ENCODE results near the gene OBSL1. TPM values are rescaled to one million over a fixed set of nuclear protein-coding genes. Genes with fewer than 3 reads are reported as not detected.
A peak's percentile ranks its signal among the peaks of the same experiment; 100 is the strongest.

OBSL1 gene
- total and polyA plus RNA-seq, 5 donors from 2014 or later, result 0.57 TPM; not detected in 4

DNA sequence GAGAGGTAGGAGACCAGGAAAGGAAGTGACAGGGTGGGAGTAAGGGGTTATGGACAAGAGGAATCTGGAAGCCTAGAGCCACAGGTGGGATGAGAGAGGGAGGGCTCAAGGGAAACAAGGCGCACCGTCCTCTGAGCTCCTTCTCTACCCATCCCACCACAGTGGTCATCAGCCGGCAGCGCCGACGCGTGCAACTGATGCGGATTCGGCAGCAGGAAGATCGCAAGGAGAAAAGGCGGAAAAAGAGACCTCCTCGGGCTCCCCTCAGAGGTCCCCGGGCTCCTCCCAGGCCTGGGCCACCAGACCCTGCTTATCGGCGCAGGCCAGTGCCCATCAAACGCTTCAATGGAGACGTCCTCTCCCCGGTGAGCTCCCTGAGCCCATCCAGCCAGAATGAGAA is 22.3 kb downstream of the OBSL1 start:
- Histone ChIP-seq H3K9me3 (ENCODE audit: control insufficient read depth in 2 of 2, low read length in 2 of 2) (no peaks in the 10 kb centered on the region), H3K4me3 (ENCODE audit: low read depth, low read length) (no peak overlapping the region), H3K36me3 (ENCODE audit: control insufficient read depth, insufficient read depth, low read length) (no peaks in the 10 kb centered on the region), H3K27me3 (ENCODE audit: control insufficient read depth, insufficient read depth, low read length) (peaks cover 13% of the 10 kb centered on the region), H3K27ac (ENCODE audit: insufficient read depth, low read length, poor library complexity, severe bottlenecking) (no peak overlapping the region), H3K4me1 (ENCODE audit: control insufficient read depth, insufficient read depth, low read length, poor library complexity, severe bottlenecking) (peaks cover 21% of the 10 kb centered on the region)
- DNase-seq, result no peak
- peaks cover 0 to 31% (median 8%) of the 10 kb centered on the region in 4 donors for H3K4me1 Mint-ChIP-seq
- peaks cover 0 to 9% (median 0%) of the 10 kb centered on the region in 7 donors for H3K9me3 Mint-ChIP-seq
- peak overlapping the region in 1 of 4 donors; percentile 44 for H3K4me3 Mint-ChIP-seq
- no peak overlapping the region for H3K27ac Mint-ChIP-seq
- peaks cover 52% of the 10 kb centered on the region for H3K27me3 Mint-ChIP-seq
- H3K36me3 Mint-ChIP-seq, result no peaks in the 10 kb centered on the region
- ATAC-seq (ENCODE audit: low read depth in 2 of 2), result no peak

DNA sequence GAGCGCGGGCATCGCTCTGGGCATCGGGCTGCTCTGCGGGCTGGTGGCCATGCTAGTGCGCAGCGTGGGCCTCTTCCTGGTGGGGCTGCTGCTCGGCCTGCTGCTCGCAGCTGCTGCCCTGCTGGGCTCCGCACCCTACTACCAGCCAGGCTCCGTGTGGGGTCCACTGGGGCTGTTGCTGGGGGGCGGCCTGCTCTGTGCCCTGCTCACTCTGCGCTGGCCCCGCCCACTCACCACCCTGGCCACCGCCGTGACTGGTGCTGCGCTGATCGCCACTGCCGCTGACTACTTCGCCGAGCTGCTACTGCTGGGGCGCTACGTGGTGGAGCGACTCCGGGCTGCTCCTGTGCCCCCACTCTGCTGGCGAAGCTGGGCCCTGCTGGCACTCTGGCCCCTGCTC is 23.7 kb downstream of the OBSL1 start:
- Histone ChIP-seq H3K36me3 (ENCODE audit: control insufficient read depth, insufficient read depth, low read length) (no peaks in the 10 kb centered on the region), H3K27me3 (ENCODE audit: control insufficient read depth, insufficient read depth, low read length) (peaks cover 4% of the 10 kb centered on the region), H3K27ac (ENCODE audit: insufficient read depth, low read length, poor library complexity, severe bottlenecking) (no peak overlapping the region), H3K9me3 (ENCODE audit: control insufficient read depth in 2 of 2, low read length in 2 of 2) (no peaks in the 10 kb centered on the region), H3K4me3 (ENCODE audit: low read depth, low read length) (no peak overlapping the region), H3K4me1 (ENCODE audit: control insufficient read depth, insufficient read depth, low read length, poor library complexity, severe bottlenecking) (peaks cover 23% of the 10 kb centered on the region)
- no peaks in the 10 kb centered on the region for H3K36me3 Mint-ChIP-seq
- DNase-seq, result no peak
- ATAC-seq (ENCODE audit: low read depth in 2 of 2), result no peak
- H3K4me3 Mint-ChIP-seq, result no peak overlapping the region
- peaks cover 45% of the 10 kb centered on the region for H3K27me3 Mint-ChIP-seq
- H3K9me3 Mint-ChIP-seq, result peaks cover 0 to 9% (median 0%) of the 10 kb centered on the region in 7 donors
- H3K4me1 Mint-ChIP-seq, result peaks cover 0 to 23% (median 11%) of the 10 kb centered on the region in 4 donors
- no peak overlapping the region for H3K27ac Mint-ChIP-seq

DNA sequence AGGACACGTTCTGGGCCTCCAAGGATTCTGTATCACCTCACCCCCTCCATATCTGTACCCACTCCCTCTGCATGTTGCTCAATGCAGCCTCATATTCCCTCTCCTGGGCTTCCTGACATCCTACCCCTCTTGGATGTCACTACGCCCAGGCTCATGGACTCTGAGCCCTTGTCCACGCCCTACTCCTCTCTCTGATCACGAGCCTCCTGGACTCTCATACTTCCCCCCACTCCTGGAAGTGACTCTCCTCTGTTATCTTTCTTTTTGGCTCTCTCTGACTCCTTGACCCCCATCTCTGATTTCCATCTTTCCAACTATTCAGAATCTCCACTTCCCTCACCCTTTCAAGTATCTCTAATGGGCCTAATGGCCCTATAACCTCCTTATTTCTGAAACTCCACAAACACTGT is 25.4 kb downstream of the OBSL1 start:
- Histone ChIP-seq H3K27ac (ENCODE audit: insufficient read depth, low read length, poor library complexity, severe bottlenecking) (no peak overlapping the region), H3K9me3 (ENCODE audit: control insufficient read depth in 2 of 2, low read length in 2 of 2) (no peaks in the 10 kb centered on the region), H3K27me3 (ENCODE audit: control insufficient read depth, insufficient read depth, low read length) (peaks cover 2% of the 10 kb centered on the region), H3K4me1 (ENCODE audit: control insufficient read depth, insufficient read depth, low read length, poor library complexity, severe bottlenecking) (peaks cover 19% of the 10 kb centered on the region), H3K4me3 (ENCODE audit: low read depth, low read length) (no peak overlapping the region), H3K36me3 (ENCODE audit: control insufficient read depth, insufficient read depth, low read length) (no peaks in the 10 kb centered on the region)
- no peak overlapping the region for H3K27ac Mint-ChIP-seq
- DNase-seq (no peak), ATAC-seq (ENCODE audit: low read depth in 2 of 2) (no peak)
- H3K27me3 Mint-ChIP-seq, result peaks cover 35% of the 10 kb centered on the region
- H3K4me3 Mint-ChIP-seq, result peak overlapping the region; percentile 33 to 87 (median 56)
- peaks cover 0 to 9% (median 0%) of the 10 kb centered on the region in 7 donors for H3K9me3 Mint-ChIP-seq
- H3K4me1 Mint-ChIP-seq, result peaks cover 0 to 33% (median 18%) of the 10 kb centered on the region in 4 donors
- H3K36me3 Mint-ChIP-seq, result no peaks in the 10 kb centered on the region

DNA sequence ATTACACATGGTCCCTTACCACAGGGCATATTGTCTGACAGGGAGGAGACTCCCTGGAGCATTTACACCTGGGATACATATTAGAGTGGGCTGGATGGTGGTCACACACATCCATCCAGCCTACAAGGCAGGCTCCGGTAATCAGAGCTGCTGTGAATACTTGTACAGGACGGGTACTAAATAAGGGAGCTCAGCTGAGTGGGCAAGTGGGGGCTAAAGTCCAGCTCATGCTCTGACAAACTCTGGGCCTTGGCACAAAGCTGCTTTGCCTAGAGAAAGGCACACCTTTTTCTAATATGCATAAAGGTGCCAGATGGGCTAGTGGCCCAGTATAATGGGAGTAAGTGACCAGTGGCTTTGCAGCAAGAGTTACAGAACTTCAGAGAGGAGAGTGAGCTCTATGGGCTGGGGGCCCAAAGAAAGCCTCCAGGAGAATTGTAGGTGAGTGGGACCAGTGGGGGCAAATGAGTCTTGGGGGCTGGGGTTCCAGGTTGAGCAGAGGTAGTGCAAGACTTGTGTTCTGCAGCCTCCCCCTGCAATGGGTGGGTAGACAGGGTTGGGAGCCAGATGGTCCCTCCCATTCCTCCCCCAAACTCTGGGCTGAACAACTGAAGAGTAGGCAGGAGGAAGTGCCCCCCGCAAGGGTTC is 25.9 kb downstream of the OBSL1 start:
- H3K27ac Mint-ChIP-seq, result peak overlapping the region; percentile 52 to 93 (median 84)

DNA sequence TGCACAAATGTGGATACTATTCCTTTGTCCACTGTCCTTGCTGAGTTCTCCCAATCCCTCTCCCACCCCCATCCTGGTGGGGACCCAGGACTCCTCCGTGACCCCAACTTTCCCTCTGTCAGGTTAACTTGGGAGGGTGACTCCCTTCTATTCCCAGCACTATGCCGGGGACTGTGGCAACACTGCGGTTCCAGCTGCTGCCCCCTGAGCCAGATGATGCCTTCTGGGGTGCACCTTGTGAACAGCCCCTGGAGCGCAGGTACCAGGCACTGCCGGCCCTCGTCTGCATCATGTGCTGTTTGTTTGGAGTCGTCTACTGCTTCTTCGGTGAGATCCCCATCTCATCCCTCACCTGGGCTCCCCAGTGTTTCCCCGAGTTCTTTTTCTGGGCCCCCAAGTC is 26.8 kb downstream of the OBSL1 start:
- Histone ChIP-seq H3K27me3 (ENCODE audit: control insufficient read depth, insufficient read depth, low read length) (no peaks in the 10 kb centered on the region), H3K27ac (ENCODE audit: insufficient read depth, low read length, poor library complexity, severe bottlenecking) (no peak overlapping the region), H3K4me3 (ENCODE audit: low read depth, low read length) (no peak overlapping the region), H3K4me1 (ENCODE audit: control insufficient read depth, insufficient read depth, low read length, poor library complexity, severe bottlenecking) (peaks cover 19% of the 10 kb centered on the region), H3K9me3 (ENCODE audit: control insufficient read depth in 2 of 2, low read length in 2 of 2) (no peaks in the 10 kb centered on the region), H3K36me3 (ENCODE audit: control insufficient read depth, insufficient read depth, low read length) (no peaks in the 10 kb centered on the region)
- peaks cover 27% of the 10 kb centered on the region for H3K27me3 Mint-ChIP-seq
- no peaks in the 10 kb centered on the region for H3K36me3 Mint-ChIP-seq
- H3K27ac Mint-ChIP-seq, result peak overlapping the region; percentile 84 to 93 (median 89)
- ATAC-seq (ENCODE audit: low read depth in 2 of 2) (no peak), DNase-seq (no peak)
- peaks cover 0 to 34% (median 19%) of the 10 kb centered on the region in 4 donors for H3K4me1 Mint-ChIP-seq
- H3K9me3 Mint-ChIP-seq, result peaks cover 0 to 9% (median 0%) of the 10 kb centered on the region in 7 donors
- peak overlapping the region; percentile 82 to 94 (median 86) for H3K4me3 Mint-ChIP-seq

More for the DNA sequence above, 25.9 kb downstream of the OBSL1 start:
- Histone ChIP-seq H3K4me1 (ENCODE audit: control insufficient read depth, insufficient read depth, low read length, poor library complexity, severe bottlenecking) (peaks cover 19% of the 10 kb centered on the region), H3K27me3 (ENCODE audit: control insufficient read depth, insufficient read depth, low read length) (no peaks in the 10 kb centered on the region), H3K4me3 (ENCODE audit: low read depth, low read length) (no peak overlapping the region), H3K27ac (ENCODE audit: insufficient read depth, low read length, poor library complexity, severe bottlenecking) (no peak overlapping the region), H3K36me3 (ENCODE audit: control insufficient read depth, insufficient read depth, low read length) (no peaks in the 10 kb centered on the region), H3K9me3 (ENCODE audit: control insufficient read depth in 2 of 2, low read length in 2 of 2) (no peaks in the 10 kb centered on the region)
- ATAC-seq (ENCODE audit: low read depth in 2 of 2), result no peak
- Mint-ChIP-seq H3K4me1 (peaks cover 0 to 34% (median 19%) of the 10 kb centered on the region in 4 donors), H3K36me3 (no peaks in the 10 kb centered on the region), H3K4me3 (peak overlapping the region; percentile 82 to 94 (median 86)), H3K9me3 (peaks cover 0 to 9% (median 0%) of the 10 kb centered on the region in 7 donors), H3K27me3 (peaks cover 33% of the 10 kb centered on the region)
- no peak for DNase-seq

DNA sequence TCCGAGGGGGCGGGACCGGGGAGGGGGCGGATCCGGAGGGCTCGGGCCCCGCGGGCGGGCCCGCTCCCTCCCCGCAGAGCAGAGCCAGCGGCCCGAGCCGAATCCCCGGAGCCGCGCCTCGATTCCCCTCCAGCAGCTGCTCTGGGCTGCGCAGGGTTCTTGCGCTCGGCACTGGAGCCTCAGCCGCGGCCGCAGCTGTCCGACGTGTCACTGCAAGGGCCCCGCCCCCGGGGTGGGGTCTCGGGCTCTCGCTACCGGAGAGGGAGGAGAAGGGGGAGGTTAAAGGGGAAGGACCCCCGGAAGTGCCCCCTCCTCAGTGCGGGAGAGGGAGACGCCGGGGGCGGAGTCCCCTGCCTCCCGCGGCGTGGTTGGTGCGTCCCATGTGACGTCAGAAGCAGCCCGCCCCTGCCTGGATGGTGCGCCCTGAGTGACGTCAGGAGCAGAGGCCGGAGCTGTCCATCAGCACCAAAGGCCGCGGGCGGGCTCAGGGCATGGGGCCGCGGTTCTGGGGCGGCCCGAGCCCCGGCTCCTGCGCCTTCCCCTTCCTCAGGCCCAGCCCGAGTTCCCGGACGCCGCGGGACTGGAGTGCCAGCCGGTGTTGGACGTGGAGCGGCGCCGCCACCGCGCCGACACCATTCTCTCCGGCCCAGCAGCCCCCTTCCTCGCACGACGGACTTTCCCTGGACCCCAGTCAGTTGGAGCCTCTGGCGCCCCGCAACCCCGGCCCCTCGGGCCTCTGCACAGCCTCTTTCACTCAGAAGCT is 27.6 kb downstream of the OBSL1 start, which contains the start of the genes CHPF and TMEM198:
Gene CHPF (minus strand): TSS at position 214 of the 763 bp plus-strand sequence. CDS start 271 bp downstream, outside the sequence.
Gene TMEM198 (plus strand): TSS at position 433 of the 763 bp plus-strand sequence. CDS start 700 bp downstream, outside the sequence.
- Histone ChIP-seq H3K36me3 (ENCODE audit: control insufficient read depth, insufficient read depth, low read length) (no peaks in the 10 kb centered on the region), H3K4me3 (ENCODE audit: low read depth, low read length) (peak within 1 kb of the TSS; percentile 69), H3K27ac (ENCODE audit: insufficient read depth, low read length, poor library complexity, severe bottlenecking) (peak within 1 kb of the TSS; percentile 70), H3K4me1 (ENCODE audit: control insufficient read depth, insufficient read depth, low read length, poor library complexity, severe bottlenecking) (peaks cover 19% of the 10 kb centered on the region), H3K9me3 (ENCODE audit: control insufficient read depth in 2 of 2, low read length in 2 of 2) (no peaks in the 10 kb centered on the region), H3K27me3 (ENCODE audit: control insufficient read depth, insufficient read depth, low read length) (no peaks in the 10 kb centered on the region)
- no peaks in the 10 kb centered on the region for H3K36me3 Mint-ChIP-seq
- peaks cover 21% of the 10 kb centered on the region for H3K27me3 Mint-ChIP-seq
- H3K4me1 Mint-ChIP-seq, result peaks cover 0 to 34% (median 19%) of the 10 kb centered on the region in 4 donors
- DNase-seq, result peak; percentile 87 to 92 (median 89)
- ATAC-seq (ENCODE audit: low read depth in 2 of 2), result peak; percentile 70 to 73
- peak within 1 kb of the TSS; percentile 84 to 93 (median 89) for H3K27ac Mint-ChIP-seq
- peak within 1 kb of the TSS; percentile 87 to 94 (median 88) for H3K4me3 Mint-ChIP-seq
- peaks cover 0 to 7% (median 0%) of the 10 kb centered on the region in 7 donors for H3K9me3 Mint-ChIP-seq

DNA sequence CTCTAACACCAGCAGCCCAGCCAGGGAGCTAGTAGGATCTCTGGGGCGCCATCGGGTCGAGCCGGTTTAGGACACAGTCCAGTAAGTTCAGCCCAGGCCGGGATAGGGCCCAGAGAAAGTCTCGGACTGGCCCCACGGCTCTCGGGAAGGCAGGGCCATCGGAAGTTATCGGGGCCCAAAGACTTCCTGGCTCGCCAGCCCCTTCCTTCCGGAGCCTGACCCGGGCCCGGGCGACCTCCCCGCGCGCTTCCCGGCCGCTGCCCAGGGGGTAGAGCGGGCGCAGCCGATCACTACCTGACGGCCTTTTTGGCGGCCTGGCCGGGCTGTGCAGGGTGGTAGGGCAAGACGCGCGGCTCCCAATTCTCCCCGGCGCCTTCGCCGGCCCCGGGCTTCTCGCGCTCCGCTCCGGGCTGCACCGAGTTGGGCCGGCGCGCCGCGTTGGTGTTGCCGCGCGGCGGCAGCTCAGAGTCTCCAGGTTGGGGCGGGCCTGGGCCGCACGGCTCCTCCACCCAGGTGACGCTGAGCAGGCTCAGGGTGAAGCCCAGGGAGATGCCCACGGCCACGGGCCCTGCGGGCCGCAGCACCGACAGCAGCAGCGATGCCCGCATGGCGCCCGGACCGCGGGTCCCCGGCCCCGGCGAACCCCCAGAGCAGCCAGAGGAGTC is 28.3 kb downstream of the OBSL1 start:
- Mint-ChIP-seq H3K4me3 (peak overlapping the region; percentile 87 to 90 (median 88)), H3K9me3 (peaks cover 0 to 3% (median 0%) of the 10 kb centered on the region in 7 donors), H3K27me3 (peaks cover 14% of the 10 kb centered on the region), H3K36me3 (no peaks in the 10 kb centered on the region), H3K27ac (peak overlapping the region; percentile 21 to 90 (median 83)), H3K4me1 (peaks cover 0 to 34% (median 19%) of the 10 kb centered on the region in 4 donors)
- peak overlapping the region; percentile 70 for H3K27ac ChIP-seq (ENCODE audit: insufficient read depth, low read length, poor library complexity, severe bottlenecking)
- DNase-seq, result peak in 2 of 3 donors; percentile 18 to 61
- peaks cover 19% of the 10 kb centered on the region for H3K4me1 ChIP-seq (ENCODE audit: control insufficient read depth, insufficient read depth, low read length, poor library complexity, severe bottlenecking)
- no peaks in the 10 kb centered on the region for H3K9me3 ChIP-seq (ENCODE audit: control insufficient read depth in 2 of 2, low read length in 2 of 2)
- no peaks in the 10 kb centered on the region for H3K27me3 ChIP-seq (ENCODE audit: control insufficient read depth, insufficient read depth, low read length)
- ATAC-seq (ENCODE audit: low read depth in 2 of 2), result peak; percentile 46 to 54
- no peaks in the 10 kb centered on the region for H3K36me3 ChIP-seq (ENCODE audit: control insufficient read depth, insufficient read depth, low read length)
- H3K4me3 ChIP-seq (ENCODE audit: low read depth, low read length), result peak overlapping the region; percentile 69
